DLD1 (cell line): ENCODE data around the gene PSME3.

Experiments
- in situ Hi-C: cut with HindIII; loops from 2 replicates; pipeline ENCODE4 v1.10.0; 2017; ENCODE audit warnings: low sequenced_read_pairs

Gene PSME3

DNA sequence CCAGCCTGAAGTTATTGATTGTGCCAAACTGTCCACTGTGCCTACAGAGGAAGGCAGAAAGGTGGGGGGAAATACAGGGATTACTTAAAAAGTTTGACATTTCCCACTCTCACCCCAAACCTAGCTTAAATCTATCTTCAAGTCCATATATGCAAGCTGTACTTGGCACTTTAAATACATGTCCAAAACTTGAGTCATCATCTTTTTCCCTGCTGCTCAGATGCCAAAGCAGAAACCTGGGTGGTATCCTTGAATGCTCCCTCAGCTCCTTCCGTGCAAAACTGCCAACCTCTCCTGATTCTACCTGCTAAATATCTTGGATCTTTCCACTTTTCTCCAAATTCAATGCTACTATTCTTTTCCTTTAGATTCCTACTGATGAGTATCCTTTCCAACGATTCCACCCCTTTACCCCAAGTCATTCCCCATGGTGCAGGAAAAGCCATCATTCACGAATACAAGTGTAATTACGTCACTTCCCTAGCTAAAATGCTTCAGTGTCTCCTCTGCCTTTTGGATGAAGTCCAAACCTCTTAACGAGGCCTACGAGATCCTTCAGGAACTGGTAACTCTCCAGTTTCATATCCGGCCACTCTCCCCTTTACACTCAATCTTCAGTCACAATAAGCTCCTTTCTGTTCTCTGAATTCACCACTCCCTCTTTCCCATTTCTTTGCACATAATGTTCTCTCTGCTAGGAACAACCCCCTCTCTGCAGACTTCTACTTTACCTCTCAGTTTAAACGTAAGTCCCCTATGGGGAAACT lies 18.4 kb upstream of the PSME3 start:
- in situ Hi-C loops: no loop called here

DNA sequence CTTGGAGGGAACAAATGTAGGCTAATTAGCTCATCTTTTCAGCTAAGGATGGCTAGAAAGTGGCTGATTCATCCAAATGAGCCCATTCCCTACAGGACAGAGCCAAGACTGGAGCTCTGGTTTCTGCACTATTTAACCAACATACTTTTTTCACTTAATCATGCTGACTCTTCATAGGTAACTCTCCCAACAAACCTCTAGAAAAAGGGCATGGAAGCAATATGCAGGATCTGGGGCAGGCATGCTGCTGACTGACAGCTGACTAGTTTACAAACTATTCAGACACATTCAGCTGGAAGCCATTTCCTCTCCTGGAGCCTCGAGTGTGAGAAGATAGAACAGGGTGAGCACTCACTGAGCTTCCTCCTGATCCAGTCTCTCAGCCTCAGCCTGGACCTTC lies 15.3 kb upstream of the PSME3 start:
- in situ Hi-C loops: no loop called here

DNA sequence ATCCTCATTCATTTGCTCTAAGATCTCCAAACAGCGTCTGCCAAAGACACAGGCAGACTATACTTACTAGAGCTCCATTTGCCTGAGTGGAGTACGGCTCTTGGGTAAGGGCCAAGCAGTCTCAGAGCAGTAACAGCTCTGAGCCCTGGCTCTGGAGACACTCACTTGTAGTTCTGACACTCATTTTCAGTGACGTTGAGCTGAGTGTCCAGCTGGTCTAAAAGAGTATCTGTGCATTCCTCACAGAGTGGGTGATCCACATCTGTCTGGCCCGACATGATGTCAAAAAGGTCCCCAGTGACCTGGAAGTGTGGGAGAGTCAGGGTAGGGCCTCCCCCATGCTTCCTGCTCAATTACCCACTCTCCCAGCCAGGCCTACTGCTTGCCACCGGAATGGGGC lies 14.8 kb upstream of the PSME3 start:
- in situ Hi-C loops: no loop called here

DNA sequence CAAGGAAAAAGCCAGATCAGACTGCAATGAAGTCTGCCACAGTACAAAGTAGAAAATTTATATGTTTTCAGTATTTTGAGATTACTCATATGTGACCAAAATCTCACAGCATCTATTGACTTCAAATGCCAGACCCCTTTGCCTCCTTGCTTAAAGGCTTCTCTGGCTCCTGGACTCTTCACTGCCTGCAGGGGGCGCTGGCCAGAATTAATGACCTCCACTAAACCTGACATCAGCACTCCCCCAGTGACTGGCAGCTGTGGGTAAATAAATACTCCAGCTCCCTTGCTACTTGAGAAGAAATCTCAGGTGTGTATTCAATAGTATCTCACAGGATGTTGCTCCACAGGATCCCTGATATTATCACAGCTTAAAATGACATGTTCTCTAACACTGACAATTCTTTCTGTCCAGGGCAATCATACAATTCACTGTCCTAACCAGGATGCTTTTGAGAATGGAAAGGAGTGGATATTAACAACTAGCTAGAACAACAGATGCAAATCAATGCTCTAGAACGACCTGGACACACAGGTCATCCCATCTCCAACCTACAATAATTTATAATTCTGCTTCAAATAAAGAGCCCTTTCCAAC lies 13.2 kb upstream of the PSME3 start:
- in situ Hi-C loops: no loop called here

DNA sequence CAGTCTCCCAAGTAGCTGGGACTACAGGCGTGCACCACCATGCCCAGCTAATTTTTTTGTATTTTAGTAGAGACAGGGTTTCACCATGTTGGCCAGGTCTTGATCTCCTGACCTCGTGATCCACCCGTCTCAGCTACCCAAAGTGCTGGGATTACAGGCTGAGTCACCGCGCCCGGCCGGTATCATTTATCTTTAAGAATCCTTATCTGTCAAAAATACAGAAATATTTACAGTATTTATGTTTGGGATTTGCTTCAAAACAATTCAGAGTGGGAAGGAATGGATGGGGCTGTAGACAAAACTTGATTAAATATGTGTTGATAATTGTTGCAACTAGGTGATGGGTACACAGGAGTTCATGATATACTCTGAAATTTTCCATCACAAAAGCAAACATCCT lies 12.0 kb upstream of the PSME3 start:
- in situ Hi-C loops: no loop called here

DNA sequence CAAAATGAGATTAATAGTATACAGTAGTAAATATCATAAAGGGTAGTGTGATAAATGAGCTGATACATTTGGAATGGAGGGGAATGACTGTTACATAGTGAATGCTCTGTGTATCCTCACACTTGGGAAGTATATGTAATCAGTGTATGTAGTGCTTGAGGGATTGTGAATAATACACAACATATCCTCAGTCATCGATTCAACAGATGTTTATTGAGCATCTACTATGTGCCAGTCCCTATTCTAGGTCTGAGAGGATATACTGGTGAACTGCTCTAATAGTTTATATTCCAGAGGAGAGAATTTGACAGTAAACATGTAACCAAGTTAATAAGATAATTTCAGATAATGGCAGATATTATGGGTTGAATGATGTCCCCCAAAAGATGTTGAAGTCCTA lies 5.7 kb upstream of the PSME3 start:
- in situ Hi-C loops: no loop called here

DNA sequence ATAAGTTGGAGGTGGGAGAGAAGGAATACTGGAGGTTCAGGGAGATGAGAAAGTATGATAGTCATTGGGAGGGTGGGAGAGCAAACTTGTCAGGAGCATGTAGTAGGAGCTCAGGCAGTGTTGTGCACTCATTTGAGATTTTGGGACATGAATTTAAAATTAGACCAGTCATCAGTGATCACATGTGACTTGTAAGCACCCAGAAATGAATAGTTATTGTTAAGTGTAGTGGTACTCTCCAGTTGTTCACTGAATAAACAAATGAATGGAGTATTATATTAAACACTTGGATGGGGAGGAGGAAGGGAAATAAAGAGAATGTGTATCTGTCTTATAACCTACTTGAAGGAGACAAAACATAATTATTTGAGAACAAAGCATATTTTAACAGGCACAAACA lies 2.2 kb upstream of the PSME3 start:
- in situ Hi-C loops: no loop called here

DNA sequence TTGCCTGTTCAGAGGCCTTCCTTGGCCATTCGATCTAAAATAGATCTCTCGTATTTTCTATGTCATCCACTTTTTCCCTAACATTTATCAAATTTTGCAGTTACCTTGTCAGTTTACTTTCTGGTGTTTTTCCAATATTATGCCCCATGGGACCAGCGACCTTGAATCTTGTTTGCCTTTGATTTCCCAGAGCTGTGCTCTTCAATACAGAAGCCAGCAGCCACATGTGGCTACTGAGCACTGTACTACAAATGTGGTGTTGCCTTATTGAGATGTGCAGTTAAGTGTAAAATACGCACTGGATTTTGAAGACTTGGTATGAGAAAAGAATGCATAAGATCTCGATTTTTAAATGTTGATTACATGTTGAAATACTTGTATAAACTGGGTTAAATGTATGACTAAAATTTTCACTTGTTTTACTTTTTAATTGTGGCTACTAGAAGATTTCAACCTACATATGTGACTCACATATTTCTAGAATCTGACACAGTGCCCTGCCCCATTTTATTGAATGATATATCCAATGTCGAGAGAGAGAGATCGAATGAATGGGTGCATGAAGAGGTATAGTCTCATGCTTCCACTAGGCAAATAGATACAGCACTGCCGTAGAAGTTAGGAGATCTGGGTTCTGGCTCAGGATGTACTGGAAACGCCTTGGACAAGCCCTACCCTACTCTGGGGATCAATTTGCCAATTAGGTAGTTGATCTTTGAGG lies 824 bp upstream of the PSME3 start:
- in situ Hi-C loops: no loop called here

DNA sequence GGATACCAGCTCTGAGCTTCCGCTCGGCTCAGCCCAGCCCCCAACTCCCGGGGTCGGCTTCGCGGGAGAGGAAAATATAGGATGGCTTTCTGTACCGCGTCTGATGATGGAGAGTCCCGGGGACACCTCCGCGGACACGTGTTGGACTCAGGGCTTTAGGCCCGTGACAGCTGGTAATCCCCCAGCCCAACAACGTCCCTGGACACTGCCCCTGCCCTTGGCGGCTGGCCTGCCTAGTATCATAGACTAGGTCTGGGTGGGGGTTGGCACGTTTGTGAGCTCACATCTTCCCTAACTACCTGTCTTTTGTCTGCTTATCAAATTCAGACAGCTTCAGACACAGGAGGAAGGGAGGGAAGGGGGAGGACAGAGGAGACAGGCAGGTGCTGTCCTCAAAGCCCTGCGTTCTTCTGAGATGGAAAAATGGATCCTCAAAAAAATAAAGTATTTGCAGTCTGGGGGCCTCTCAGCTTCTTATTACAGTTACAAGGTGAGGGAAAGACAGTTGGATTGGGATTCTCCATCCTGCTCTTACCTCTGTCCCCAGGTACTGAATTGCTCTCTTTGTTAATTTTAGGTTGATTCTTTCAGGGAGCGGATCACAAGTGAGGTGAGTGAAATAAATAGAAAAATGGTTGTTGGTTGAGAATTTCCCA lies 698 bp downstream of the PSME3 start:
- in situ Hi-C loops: no loop called here

DNA sequence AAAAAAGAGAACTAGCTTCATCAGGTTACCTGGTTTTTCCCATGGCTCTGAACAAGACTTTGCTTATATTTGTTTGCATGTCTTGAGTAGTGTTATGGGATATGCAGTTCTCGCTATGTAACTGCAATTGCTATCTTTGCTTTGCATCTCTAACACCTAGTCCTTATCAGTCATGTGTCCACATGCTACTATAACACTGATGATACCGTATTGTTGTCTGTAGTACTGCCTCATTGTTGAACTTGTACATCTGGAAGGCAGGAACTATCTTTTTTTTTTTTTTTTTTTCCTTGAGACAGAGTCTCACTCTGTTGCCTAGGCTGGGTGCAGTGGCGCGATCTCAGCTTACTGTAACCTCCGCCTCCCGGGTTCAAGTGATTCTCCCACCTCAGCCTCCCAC lies 2.5 kb downstream of the PSME3 start:
- in situ Hi-C loops: no loop called here

DNA sequence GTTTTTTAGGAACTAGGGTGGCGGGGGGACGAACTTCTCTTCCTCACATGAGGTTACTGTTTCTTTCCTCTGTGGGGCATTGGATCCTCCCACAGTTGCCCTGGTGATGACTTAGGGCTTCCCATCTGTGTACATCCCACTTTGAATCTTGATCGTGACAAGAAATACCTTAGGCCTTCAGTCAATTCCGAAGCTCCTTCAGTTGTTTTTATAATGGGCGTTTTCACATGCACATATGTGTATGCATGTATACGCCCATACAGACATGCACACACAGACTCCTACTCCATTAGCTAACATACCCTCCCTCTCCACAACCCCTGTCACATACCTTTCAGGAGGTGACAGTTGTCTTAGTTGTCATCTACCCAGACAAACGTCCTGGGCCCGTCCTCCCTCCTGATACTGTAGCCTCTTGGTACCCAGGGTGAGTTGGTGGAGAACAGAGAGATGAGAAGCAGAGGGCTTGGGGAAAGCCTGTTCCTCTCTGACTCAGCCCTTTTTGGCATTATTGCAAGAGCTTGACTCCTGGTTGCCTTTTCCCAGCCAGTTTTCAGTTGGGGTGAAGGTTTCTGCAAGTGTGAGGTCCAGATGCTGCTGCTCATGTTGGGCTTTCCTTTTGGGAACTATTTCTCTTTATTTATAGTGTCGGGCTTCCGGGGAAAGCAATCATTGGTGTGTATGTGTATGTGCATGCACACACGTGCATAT lies 8.9 kb downstream of the PSME3 start:
- in situ Hi-C loops: no loop called here

DNA sequence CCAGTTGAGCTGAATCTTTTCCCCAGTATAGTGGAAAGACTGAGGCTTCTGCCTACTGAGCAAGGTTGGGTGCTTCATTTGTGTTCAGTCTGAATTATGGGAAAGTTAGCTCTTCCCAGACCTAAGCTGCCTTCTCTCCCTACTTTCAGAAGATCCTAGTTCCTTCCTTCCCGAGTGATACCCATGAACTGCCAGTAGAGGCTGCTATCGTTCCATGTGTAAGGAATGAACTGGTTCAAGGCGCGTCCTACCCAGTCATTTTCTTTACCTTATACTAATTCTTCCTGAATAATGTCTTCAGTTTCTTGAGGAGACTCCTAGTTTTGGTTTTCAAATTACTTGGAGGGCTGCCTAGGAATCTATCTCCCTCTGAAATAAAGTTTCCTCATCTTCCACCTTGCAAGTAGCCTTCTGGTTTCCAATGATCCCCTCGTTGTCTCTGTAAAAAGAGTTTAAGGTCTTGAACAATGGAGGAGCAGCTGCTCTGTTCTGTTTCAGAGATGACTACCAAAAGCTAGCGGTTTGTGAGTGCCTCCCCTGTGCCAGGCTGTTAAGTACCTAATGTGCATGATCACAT lies 10.2 kb downstream of the PSME3 start:
- in situ Hi-C loops: no loop called here

DNA sequence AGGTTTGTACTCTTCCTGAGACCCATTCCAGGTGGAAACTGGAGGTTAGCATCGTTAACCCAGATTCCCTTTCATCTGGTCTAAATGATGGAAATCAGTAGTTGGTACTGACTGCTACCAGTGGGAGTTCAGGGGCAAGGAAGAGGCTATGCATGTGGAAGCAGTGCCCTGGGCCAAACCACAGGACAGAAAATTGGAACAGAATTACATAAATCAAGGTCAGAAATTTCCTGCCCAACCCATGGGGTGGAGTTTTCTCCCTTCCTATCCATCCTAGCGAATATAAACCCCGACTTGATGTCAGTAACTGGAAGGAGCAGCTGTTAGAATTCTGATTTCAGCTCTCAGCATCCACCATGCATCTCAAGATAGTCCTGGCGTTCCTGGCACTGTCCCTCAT lies 11.1 kb downstream of the PSME3 start, which contains the start of gene AOC2:
Gene AOC2 (plus strand): TSS at position 310 of the 400 bp plus-strand sequence. CDS start 47 bp downstream, at position 357.
- in situ Hi-C loops: no loop called here

DNA sequence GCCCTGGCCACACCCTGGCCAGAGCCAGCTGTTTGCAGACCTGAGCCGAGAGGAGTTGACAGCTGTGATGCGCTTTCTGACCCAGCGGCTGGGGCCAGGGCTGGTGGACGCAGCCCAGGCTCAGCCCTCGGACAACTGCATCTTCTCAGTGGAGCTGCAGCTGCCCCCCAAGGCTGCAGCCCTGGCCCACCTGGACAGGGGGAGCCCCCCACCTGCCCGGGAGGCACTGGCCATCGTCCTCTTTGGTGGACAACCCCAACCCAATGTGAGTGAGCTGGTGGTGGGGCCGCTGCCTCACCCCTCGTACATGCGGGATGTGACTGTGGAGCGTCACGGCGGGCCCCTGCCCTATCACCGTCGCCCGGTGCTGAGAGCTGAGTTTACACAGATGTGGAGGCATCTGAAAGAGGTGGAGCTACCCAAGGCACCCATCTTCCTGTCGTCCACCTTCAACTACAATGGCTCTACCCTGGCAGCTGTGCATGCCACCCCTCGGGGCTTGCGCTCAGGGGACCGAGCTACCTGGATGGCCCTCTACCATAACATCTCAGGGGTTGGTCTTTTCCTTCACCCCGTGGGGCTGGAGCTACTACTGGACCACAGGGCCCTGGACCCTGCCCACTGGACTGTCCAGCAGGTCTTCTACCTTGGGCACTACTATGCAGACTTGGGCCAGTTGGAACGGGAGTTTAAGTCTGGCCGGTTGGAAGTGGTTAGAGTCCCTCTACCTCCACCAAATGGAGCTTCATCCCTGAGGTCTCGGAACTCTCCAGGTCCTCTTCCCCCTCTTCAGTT lies 11.8 kb downstream of the PSME3 start:
- in situ Hi-C loops: no loop called here

DNA sequence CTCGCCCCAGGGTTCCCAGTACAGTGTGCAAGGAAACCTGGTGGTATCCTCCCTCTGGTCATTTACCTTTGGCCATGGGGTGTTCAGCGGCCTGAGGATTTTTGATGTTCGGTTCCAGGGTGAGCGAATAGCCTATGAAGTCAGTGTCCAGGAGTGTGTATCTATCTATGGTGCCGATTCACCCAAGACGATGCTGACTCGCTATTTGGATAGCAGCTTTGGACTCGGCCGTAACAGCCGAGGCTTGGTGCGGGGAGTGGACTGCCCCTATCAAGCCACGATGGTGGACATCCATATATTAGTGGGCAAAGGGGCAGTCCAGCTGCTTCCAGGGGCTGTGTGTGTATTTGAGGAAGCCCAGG lies 12.3 kb downstream of the PSME3 start:
- in situ Hi-C loops: no loop called here

DNA sequence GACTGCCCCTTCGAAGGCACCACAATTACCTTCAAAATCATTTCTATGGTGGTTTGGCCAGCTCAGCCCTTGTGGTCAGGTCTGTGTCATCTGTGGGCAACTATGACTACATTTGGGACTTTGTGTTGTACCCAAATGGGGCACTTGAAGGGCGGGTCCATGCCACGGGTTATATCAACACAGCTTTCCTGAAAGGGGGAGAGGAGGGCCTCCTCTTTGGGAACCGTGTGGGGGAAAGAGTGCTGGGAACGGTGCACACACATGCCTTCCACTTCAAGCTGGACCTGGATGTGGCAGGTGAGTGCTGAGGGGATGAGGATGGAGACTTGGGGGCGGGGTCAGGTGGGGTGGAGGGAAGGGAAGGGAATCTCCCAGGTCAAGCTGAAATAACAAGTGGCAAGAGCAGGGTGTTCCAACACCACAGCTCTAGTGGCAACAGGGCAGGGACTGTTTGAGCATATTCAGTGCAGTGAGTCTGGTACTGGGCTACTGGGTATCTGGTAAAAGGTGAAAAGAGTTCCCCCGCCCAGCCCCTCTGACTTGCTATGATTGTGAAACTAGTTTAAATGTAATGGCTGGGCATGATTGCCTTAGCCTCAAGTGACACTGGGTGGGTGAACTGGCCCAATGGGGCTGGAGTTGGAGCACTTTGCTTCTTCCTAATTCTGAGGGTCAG lies 12.9 kb downstream of the PSME3 start:
- in situ Hi-C loops: no loop called here

DNA sequence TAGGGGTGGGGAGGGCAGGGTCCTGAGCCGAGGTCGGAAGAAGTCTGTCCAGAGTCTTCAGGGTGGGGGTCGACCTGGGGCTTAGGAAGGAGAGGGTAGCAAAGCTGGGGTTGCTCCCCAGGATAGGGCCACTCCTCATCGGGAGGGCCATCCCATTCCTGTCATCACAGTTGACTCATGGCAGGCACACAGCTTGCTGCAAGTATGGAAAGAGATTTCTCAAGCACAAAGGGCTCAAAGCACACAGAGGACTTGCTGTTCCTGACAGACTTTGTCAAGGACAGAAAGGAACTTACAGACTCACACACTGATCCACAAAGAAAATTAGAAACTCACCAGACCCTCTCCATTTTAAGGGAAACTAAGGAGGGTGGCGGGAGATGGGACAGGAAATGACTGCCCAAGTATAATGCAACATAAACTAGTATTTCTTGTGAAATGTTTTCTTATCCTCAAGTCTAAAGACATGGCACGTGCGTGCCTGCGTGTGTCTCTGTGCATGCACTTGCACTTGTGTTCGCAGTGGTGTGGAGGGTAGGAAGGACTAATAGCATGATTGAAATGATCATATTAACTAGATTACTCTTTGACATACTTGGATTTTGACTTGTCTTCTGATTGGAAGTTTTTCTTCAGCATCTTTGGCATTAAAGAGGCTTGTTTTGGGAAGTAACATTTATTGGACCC lies 13.5 kb downstream of the PSME3 start:
- in situ Hi-C loops: no loop called here

DNA sequence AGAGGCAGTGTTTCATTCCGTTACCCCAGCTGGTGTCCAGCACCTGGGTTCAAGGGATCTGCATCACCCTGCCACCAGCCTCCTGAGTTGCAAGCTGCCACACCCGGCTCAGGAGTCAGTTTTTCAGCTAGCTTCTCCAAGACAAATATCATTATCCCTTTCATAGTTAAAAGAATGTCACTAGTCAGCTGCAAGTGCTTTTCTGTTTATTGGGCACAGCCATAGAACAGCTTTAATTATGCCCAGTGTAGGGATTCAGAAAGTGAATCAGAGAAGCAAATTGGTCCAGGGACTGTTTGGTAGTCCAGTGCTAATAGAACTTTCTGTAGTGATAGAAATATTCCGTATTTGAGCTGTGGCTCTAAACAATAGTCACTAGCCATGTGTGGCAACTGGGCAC lies 14.9 kb downstream of the PSME3 start:
- in situ Hi-C loops: no loop called here

DNA sequence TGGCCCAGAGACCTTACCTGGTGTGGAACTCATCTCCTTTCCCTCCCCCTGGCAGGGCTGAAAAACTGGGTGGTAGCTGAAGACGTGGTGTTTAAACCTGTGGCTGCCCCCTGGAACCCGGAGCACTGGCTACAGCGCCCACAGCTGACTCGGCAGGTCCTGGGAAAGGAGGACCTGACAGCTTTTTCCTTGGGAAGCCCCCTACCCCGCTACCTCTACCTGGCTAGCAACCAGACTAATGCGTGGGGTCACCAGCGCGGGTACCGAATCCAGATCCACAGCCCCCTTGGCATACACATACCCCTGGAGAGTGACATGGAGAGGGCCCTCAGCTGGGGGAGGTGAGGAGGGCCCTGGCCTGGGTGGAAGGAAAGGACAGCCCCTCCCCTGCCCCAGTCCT lies 15.8 kb downstream of the PSME3 start:
- in situ Hi-C loops: no loop called here
